ENCODE measurements around the gene ZNF783. TPM values are rescaled to one million over a fixed set of nuclear protein-coding genes. Genes with fewer than 3 reads are reported as not detected.

Gene ZNF783
- total RNA-seq, 1 experiment from 2014 or later = 15.8 TPM

DNA sequence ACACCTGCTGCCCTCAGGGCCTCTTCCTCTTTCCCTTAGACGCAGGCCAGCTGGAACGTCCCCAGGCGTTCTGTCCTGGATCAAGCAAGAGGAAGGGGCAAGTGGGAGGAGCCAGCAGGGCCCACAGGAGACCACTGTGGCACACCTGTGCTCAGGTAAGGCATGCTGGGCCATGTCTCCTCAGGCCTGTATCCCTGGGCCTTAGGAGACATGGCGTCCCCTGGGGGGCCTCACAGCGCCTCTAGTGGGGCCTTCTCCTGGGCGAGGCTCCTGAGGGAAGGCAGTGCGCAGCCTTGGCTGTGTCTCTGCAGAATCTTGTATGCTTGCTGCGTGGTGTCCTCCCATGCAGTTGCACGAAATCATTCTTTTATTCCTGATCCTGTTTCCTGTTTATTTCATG lies 31.3 kb downstream of the ZNF783 start:
- TF ChIP-seq EZH2 (IDR thresholded peaks at IDR 0.05; ENCODE audit: low read depth) = no peak
- TF ChIP-seq, protein P1, sequence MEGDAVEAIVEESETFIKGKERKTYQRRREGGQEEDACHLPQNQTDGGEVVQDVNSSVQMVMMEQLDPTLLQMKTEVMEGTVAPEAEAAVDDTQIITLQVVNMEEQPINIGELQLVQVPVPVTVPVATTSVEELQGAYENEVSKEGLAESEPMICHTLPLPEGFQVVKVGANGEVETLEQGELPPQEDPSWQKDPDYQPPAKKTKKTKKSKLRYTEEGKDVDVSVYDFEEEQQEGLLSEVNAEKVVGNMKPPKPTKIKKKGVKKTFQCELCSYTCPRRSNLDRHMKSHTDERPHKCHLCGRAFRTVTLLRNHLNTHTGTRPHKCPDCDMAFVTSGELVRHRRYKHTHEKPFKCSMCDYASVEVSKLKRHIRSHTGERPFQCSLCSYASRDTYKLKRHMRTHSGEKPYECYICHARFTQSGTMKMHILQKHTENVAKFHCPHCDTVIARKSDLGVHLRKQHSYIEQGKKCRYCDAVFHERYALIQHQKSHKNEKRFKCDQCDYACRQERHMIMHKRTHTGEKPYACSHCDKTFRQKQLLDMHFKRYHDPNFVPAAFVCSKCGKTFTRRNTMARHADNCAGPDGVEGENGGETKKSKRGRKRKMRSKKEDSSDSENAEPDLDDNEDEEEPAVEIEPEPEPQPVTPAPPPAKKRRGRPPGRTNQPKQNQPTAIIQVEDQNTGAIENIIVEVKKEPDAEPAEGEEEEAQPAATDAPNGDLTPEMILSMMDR (conservative IDR thresholded peaks at IDR 0.05) = no peak
- Histone ChIP-seq H3K9me3 (ENCODE audit: insufficient read depth, low read depth) (no peaks in the 10 kb centered on the region), H3F3A (ENCODE audit: insufficient read depth, low read depth) (no peaks in the 10 kb centered on the region), H2AFZ (no peak overlapping the region), H3K4me3 (no peak overlapping the region), H4K20me1 (ENCODE audit: insufficient read depth) (no peaks in the 10 kb centered on the region), H3K36me3 (ENCODE audit: low read depth) (no peaks in the 10 kb centered on the region), H3K4me1 (replicated peaks; ENCODE audit: insufficient read depth) (no peaks in the 10 kb centered on the region), H3K27me3 (ENCODE audit: insufficient read depth, low read depth) (no peaks in the 10 kb centered on the region), H3K9me2 (ENCODE audit: insufficient read depth) (no peaks in the 10 kb centered on the region), H3K4me2 (no peak overlapping the region), H3K79me2 (ENCODE audit: low read depth) (no peaks in the 10 kb centered on the region), H3K27ac (no peak overlapping the region)
- DNase-seq = no peak
- ChIA-PET CTCF (no interaction called here), POLR2A (ENCODE audit: unreplicated experiment) (no interaction called here)
- intact Hi-C loops (cut with micrococcal nuclease; ENCODE audit: unreplicated experiment) = no loop called here
- BruUV-seq (replicated peaks) = no TSS peak

DNA sequence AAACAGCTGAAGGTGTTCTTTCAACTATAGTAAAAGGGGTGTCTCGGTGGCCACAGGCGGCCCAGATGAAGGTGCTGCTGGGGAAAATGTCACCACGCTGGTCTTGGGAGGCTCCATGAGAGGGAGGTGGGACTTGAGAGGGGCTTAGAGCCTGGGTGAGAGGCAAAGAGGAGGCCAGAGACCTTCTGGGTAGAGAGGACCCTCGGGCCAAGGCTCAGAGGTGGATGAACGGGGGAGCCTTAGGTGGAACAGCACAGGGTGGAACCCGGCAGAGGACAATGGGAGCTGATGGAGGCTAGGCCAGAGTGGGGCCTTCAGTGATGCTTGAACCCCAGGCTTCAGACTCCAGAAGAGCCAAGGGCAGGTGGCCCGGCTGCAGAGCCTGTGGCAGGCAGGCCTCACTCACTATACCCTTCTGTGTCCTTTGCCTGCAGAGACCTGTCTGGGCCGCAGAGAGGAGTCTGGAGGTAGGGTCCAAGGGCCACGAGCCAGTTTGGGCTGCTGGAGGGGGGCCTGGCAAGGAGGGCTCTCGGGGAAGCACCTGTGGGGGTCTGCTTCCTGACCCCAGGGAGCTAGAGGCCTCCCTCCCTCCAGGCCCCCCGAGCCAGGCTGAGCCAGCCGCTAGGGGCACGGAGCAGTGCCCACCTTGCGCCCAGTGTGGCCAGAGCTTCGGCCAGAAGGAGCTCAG lies 32.1 kb downstream of the ZNF783 start:
- Histone ChIP-seq H3F3A (ENCODE audit: insufficient read depth, low read depth) (no peaks in the 10 kb centered on the region), H3K27ac (no peak overlapping the region), H3K27me3 (ENCODE audit: insufficient read depth, low read depth) (no peaks in the 10 kb centered on the region), H3K79me2 (ENCODE audit: low read depth) (no peaks in the 10 kb centered on the region), H3K9me2 (ENCODE audit: insufficient read depth) (no peaks in the 10 kb centered on the region), H3K9me3 (ENCODE audit: insufficient read depth, low read depth) (no peaks in the 10 kb centered on the region), H2AFZ (no peak overlapping the region), H4K20me1 (ENCODE audit: insufficient read depth) (no peaks in the 10 kb centered on the region), H3K4me3 (no peak overlapping the region), H3K4me1 (replicated peaks; ENCODE audit: insufficient read depth) (no peaks in the 10 kb centered on the region), H3K36me3 (ENCODE audit: low read depth) (no peaks in the 10 kb centered on the region), H3K4me2 (no peak overlapping the region)
- POLR2A ChIA-PET (ENCODE audit: unreplicated experiment) = no interaction called here
- intact Hi-C loops (cut with micrococcal nuclease; ENCODE audit: unreplicated experiment) = no loop called here
- BruUV-seq (replicated peaks) = no TSS peak
- DNase-seq = no peak
- TF ChIP-seq, protein P1 (conservative IDR thresholded peaks at IDR 0.05) = no peak
- no peak for TF ChIP-seq EZH2 (IDR thresholded peaks at IDR 0.05; ENCODE audit: low read depth)
- CTCF ChIA-PET = no interaction called here

DNA sequence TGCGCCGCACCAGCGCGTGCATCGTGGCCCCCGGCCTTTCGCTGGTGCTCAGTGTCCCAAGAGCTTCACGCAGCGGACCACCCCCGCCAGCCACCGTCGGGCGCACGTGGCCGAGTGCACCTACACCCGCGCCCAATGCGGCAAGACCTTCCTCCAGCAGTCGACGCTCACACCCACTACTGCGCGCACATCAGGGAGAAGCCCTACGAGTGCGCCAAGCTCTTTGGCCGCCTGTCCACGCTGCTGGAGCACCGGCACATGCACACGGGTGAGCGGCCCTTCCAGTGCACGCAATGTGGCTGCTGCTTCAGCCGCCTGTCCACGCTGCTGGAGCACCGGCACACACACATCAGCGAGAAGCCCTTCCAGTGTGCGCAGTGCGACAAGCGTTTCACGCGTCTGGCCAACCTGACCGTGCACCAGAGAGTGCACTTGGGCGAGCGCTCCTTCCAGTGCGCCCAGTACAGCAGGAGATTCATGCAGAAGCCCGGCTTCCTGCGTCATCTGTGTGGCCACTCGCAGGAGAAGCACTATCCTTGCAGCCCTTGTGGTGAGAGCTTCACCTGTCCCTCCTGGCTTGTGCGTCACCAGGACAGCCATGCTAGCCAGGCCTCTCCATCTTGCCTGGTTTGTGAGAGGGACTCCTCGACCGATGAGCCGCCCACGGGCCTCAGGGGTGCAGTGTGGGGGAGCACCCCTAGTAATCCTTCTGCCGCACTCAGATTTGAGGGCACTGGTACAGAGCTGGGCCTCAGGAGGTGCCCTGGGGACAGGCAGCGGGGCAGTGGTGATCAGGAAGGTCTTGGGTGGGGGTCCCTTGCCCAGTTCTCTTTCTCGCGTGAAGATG lies 32.9 kb downstream of the ZNF783 start:
- CTCF ChIA-PET = no interaction called here
- Histone ChIP-seq H4K20me1 (ENCODE audit: insufficient read depth) (no peaks in the 10 kb centered on the region), H3K9me3 (ENCODE audit: insufficient read depth, low read depth) (no peaks in the 10 kb centered on the region), H3K9me2 (ENCODE audit: insufficient read depth) (no peaks in the 10 kb centered on the region), H3K4me1 (replicated peaks; ENCODE audit: insufficient read depth) (no peaks in the 10 kb centered on the region), H3K4me3 (no peak overlapping the region), H3K4me2 (no peak overlapping the region), H3K36me3 (ENCODE audit: low read depth) (no peaks in the 10 kb centered on the region), H3K27ac (no peak overlapping the region), H3K27me3 (ENCODE audit: insufficient read depth, low read depth) (no peaks in the 10 kb centered on the region), H2AFZ (no peak overlapping the region), H3K79me2 (ENCODE audit: low read depth) (no peaks in the 10 kb centered on the region), H3F3A (ENCODE audit: insufficient read depth, low read depth) (no peaks in the 10 kb centered on the region)
- intact Hi-C loops (cut with micrococcal nuclease; ENCODE audit: unreplicated experiment) = no loop called here
- POLR2A ChIA-PET (ENCODE audit: unreplicated experiment) = no interaction called here
- TF ChIP-seq, protein P1 (conservative IDR thresholded peaks at IDR 0.05) = no peak
- TF ChIP-seq EZH2 (IDR thresholded peaks at IDR 0.05; ENCODE audit: low read depth) = no peak
- no TSS peak for BruUV-seq (replicated peaks)
- DNase-seq = no peak

Measured in PC-9 (cell line).